GM18868 (cell line): Measurements from ENCODE around the gene ALDH1L2.

Source experiments
- ATAC-seq: cut with Tn5 transposase; IDR thresholded peaks from one replicate; pipeline ENCODE4 v1.9.1; 2021; ENCODE audit warnings: mild to moderate bottlenecking, moderate library complexity; ENCODE audit not compliant: unreplicated experiment

The ALDH1L2 gene

GRCh38 chr12:105083551-105084105, 630 bp downstream of the ALDH1L2 start:
- ATAC-seq, result peak; percentile 26

- no peak for ATAC-seq
Measured at GRCh38 chr12:105083031-105083430, 1.2 kb downstream of the ALDH1L2 start.

GRCh38 chr12:105078712-105079570, 5.3 kb downstream of the ALDH1L2 start:
- no peak for ATAC-seq

GRCh38 chr12:105077435-105077834, 6.8 kb downstream of the ALDH1L2 start:
- no peak for ATAC-seq

- no peak for ATAC-seq
Measured at GRCh38 chr12:105076913-105077312, 7.3 kb downstream of the ALDH1L2 start.

- no peak for ATAC-seq
Measured at GRCh38 chr12:105076098-105076497, 8.2 kb downstream of the ALDH1L2 start.

GRCh38 chr12:105072888-105073488, 11.3 kb downstream of the ALDH1L2 start:
- ATAC-seq, result no peak

GRCh38 chr12:105071981-105072380, 12.3 kb downstream of the ALDH1L2 start:
- no peak for ATAC-seq

GRCh38 chr12:105069936-105070702, 14.1 kb downstream of the ALDH1L2 start:
- no peak for ATAC-seq

- ATAC-seq, result no peak
Measured at GRCh38 chr12:105067511-105068031, 16.7 kb downstream of the ALDH1L2 start.

GRCh38 chr12:105064564-105065178, 19.6 kb downstream of the ALDH1L2 start:
- no peak for ATAC-seq

- ATAC-seq, result no peak
Measured at GRCh38 chr12:105060715-105061378, 23.4 kb downstream of the ALDH1L2 start.

- no peak for ATAC-seq
Measured at GRCh38 chr12:105057174-105057573, 27.1 kb downstream of the ALDH1L2 start.

- peak; percentile 58 for ATAC-seq
Measured at GRCh38 chr12:105053116-105053572, 31.1 kb downstream of the ALDH1L2 start.

- no peak for ATAC-seq
Measured at GRCh38 chr12:105051981-105052380, 32.3 kb downstream of the ALDH1L2 start.

- no peak for ATAC-seq
Measured at GRCh38 chr12:105048315-105048714, 35.9 kb downstream of the ALDH1L2 start.

- ATAC-seq, result no peak
Measured at GRCh38 chr12:105047308-105047707, 37.0 kb downstream of the ALDH1L2 start.

GRCh38 chr12:105041186-105041585, 43.1 kb downstream of the ALDH1L2 start:
- ATAC-seq, result no peak

GRCh38 chr12:105040476-105040875, 43.8 kb downstream of the ALDH1L2 start:
- ATAC-seq, result no peak
